ENCODE measurements around the gene CEP164.

DNA sequence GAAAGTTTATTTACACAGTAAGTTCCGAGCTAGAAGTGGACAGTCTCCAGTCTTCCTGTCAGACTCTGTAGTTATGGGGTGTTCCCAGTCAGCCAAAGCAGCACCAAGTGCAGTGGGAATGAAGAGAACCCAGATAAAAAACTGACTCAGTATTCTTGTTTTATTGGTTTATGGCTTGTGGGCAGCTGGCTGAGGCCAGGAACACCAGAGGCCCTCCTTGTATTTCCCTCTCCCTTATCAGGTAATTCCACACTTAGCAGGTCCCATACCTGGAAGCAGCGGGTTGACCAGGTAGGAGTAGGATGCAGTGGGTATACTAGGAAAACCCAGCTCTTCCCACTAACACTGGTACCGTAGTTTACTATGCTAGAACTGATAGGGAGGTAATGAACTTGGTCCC is 40.0 kb upstream of the CEP164 start:
- TF ChIP-seq ZNF585B (tag by site-specific recombination; IDR thresholded peaks at IDR 0.05) (no peak), CTCF (tag by site-specific recombination; IDR thresholded peaks at IDR 0.05) (no peak), MEIS1 (CRISPR knock-in tag; IDR thresholded peaks at IDR 0.05; ENCODE audit: borderline replicate concordance) (no peak), ZNF202 (tag by site-specific recombination; IDR thresholded peaks at IDR 0.05; ENCODE audit: borderline replicate concordance) (no peak), MYNN (tag by site-specific recombination; IDR thresholded peaks at IDR 0.05; ENCODE audit: borderline replicate concordance) (no peak)
- TF ChIP-seq, protein P1, sequence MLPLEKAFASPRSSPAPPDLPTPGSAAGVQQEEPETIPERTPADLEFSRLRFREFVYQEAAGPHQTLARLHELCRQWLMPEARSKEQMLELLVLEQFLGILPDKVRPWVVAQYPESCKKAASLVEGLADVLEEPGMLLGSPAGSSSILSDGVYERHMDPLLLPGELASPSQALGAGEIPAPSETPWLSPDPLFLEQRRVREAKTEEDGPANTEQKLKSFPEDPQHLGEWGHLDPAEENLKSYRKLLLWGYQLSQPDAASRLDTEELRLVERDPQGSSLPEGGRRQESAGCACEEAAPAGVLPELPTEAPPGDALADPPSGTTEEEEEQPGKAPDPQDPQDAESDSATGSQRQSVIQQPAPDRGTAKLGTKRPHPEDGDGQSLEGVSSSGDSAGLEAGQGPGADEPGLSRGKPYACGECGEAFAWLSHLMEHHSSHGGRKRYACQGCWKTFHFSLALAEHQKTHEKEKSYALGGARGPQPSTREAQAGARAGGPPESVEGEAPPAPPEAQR (tag by site-specific recombination; IDR thresholded peaks at IDR 0.05) = no peak

Measured in HEK293 (cell line).